Activated T-cell treated with anti-CD3 and anti-CD28 coated beads, Interleukin-2, amount 50 U/mL, for 24 hours (primary cell): ENCODE measurements around the gene FOXS1.

ENCODE experiments used
- DNase-seq: peaks from one replicate; pipeline ENCODE4 v3.0.0-alpha.2; 2020
- H3K27ac Mint-ChIP-seq: 2 replicates; pipeline ENCODE4 v1.8.0; 2020; ENCODE audit warnings: mild to moderate bottlenecking, mixed read lengths
- H3K27me3 Mint-ChIP-seq: 2 replicates; pipeline ENCODE4 v1.8.0; 2020; ENCODE audit warnings: mixed read lengths
- H3K36me3 Mint-ChIP-seq: 2 replicates; pipeline ENCODE4 v1.8.0; 2020; ENCODE audit warnings: low read depth, mixed read lengths
- H3K4me1 Mint-ChIP-seq: 2 replicates; pipeline ENCODE4 v1.8.0; 2020; ENCODE audit warnings: low read depth, mixed read lengths
- H3K4me3 Mint-ChIP-seq: 2 replicates; pipeline ENCODE4 v1.8.0; 2020; ENCODE audit warnings: mild to moderate bottlenecking, moderate library complexity, mixed read lengths
- H3K9me3 Mint-ChIP-seq: 2 replicates; pipeline ENCODE4 v1.8.0; 2020; ENCODE audit warnings: mixed read lengths

FOXS1 gene

GRCh38 chr20:31853481-31853880 is 8.1 kb upstream of the FOXS1 start:
- H3K36me3 Mint-ChIP-seq: no peaks in the 10 kb centered on the region
- H3K4me3 Mint-ChIP-seq: no peak overlapping the region
- no peaks in the 10 kb centered on the region for H3K4me1 Mint-ChIP-seq
- no peak for DNase-seq
- H3K9me3 Mint-ChIP-seq: no peaks in the 10 kb centered on the region
- H3K27me3 Mint-ChIP-seq: peaks cover 36% of the 10 kb centered on the region
- no peak overlapping the region for H3K27ac Mint-ChIP-seq

GRCh38 chr20:31851240-31851955 is 6.0 kb upstream of the FOXS1 start:
- H3K4me1 Mint-ChIP-seq: no peaks in the 10 kb centered on the region
- no peak overlapping the region for H3K4me3 Mint-ChIP-seq
- no peak overlapping the region for H3K27ac Mint-ChIP-seq
- no peak for DNase-seq
- peaks cover 36% of the 10 kb centered on the region for H3K27me3 Mint-ChIP-seq
- H3K9me3 Mint-ChIP-seq: no peaks in the 10 kb centered on the region
- no peaks in the 10 kb centered on the region for H3K36me3 Mint-ChIP-seq

GRCh38 chr20:31849306-31849930 is 4.0 kb upstream of the FOXS1 start:
- peaks cover 36% of the 10 kb centered on the region for H3K27me3 Mint-ChIP-seq
- H3K4me1 Mint-ChIP-seq: no peaks in the 10 kb centered on the region
- H3K36me3 Mint-ChIP-seq: no peaks in the 10 kb centered on the region
- no peak for DNase-seq
- no peak overlapping the region for H3K4me3 Mint-ChIP-seq
- H3K9me3 Mint-ChIP-seq: no peaks in the 10 kb centered on the region
- no peak overlapping the region for H3K27ac Mint-ChIP-seq

- Mint-ChIP-seq H3K4me3 (no peak overlapping the region), H3K4me1 (no peaks in the 10 kb centered on the region), H3K9me3 (no peaks in the 10 kb centered on the region), H3K27me3 (peaks cover 36% of the 10 kb centered on the region), H3K36me3 (no peaks in the 10 kb centered on the region), H3K27ac (no peak overlapping the region)
- no peak for DNase-seq
Measured at GRCh38 chr20:31848088-31848999, 2.9 kb upstream of the FOXS1 start.

GRCh38 chr20:31846793-31847138 is 1.4 kb upstream of the FOXS1 start:
- no peaks in the 10 kb centered on the region for H3K4me1 Mint-ChIP-seq
- peaks cover 32% of the 10 kb centered on the region for H3K27me3 Mint-ChIP-seq
- no peak overlapping the region for H3K27ac Mint-ChIP-seq
- no peaks in the 10 kb centered on the region for H3K36me3 Mint-ChIP-seq
- H3K4me3 Mint-ChIP-seq: no peak overlapping the region
- no peak for DNase-seq
- H3K9me3 Mint-ChIP-seq: no peaks in the 10 kb centered on the region

- no peaks in the 10 kb centered on the region for H3K4me1 Mint-ChIP-seq
- no peak overlapping the region for H3K4me3 Mint-ChIP-seq
- no peak overlapping the region for H3K27ac Mint-ChIP-seq
- H3K36me3 Mint-ChIP-seq: no peaks in the 10 kb centered on the region
- no peaks in the 10 kb centered on the region for H3K9me3 Mint-ChIP-seq
- no peak for DNase-seq
- peaks cover 14% of the 10 kb centered on the region for H3K27me3 Mint-ChIP-seq
Measured at GRCh38 chr20:31844737-31845299, 586 bp downstream of the FOXS1 start.

- H3K4me3 Mint-ChIP-seq: no peak overlapping the region
- H3K27ac Mint-ChIP-seq: no peak overlapping the region
- no peak for DNase-seq
- no peaks in the 10 kb centered on the region for H3K36me3 Mint-ChIP-seq
- no peaks in the 10 kb centered on the region for H3K9me3 Mint-ChIP-seq
- H3K27me3 Mint-ChIP-seq: peaks cover 8% of the 10 kb centered on the region
- H3K4me1 Mint-ChIP-seq: no peaks in the 10 kb centered on the region
Measured at GRCh38 chr20:31843881-31844280, 1.5 kb downstream of the FOXS1 start.

- no peak for DNase-seq
- no peak overlapping the region for H3K27ac Mint-ChIP-seq
Measured at GRCh38 chr20:31843288-31843687, 2.1 kb downstream of the FOXS1 start.

GRCh38 chr20:31842471-31843157 is 2.8 kb downstream of the FOXS1 start:
- no peaks in the 10 kb centered on the region for H3K36me3 Mint-ChIP-seq
- H3K4me1 Mint-ChIP-seq: no peaks in the 10 kb centered on the region
- no peaks in the 10 kb centered on the region for H3K9me3 Mint-ChIP-seq
- H3K27me3 Mint-ChIP-seq: peaks cover 2% of the 10 kb centered on the region
- no peak overlapping the region for H3K27ac Mint-ChIP-seq
- no peak for DNase-seq
- H3K4me3 Mint-ChIP-seq: no peak overlapping the region

More at GRCh38 chr20:31843288-31843687, 2.1 kb downstream of the FOXS1 start:
- Mint-ChIP-seq H3K36me3 (no peaks in the 10 kb centered on the region), H3K27me3 (peaks cover 2% of the 10 kb centered on the region), H3K4me1 (no peaks in the 10 kb centered on the region), H3K4me3 (no peak overlapping the region), H3K9me3 (no peaks in the 10 kb centered on the region)

GRCh38 chr20:31841928-31842327 is 3.5 kb downstream of the FOXS1 start:
- no peak for DNase-seq
- Mint-ChIP-seq H3K4me3 (no peak overlapping the region), H3K4me1 (no peaks in the 10 kb centered on the region), H3K27me3 (peaks cover 2% of the 10 kb centered on the region), H3K36me3 (no peaks in the 10 kb centered on the region), H3K27ac (no peak overlapping the region), H3K9me3 (no peaks in the 10 kb centered on the region)

- Mint-ChIP-seq H3K27me3 (no peaks in the 10 kb centered on the region), H3K4me1 (peaks cover 3% of the 10 kb centered on the region), H3K27ac (no peak overlapping the region), H3K4me3 (no peak overlapping the region), H3K9me3 (no peaks in the 10 kb centered on the region), H3K36me3 (no peaks in the 10 kb centered on the region)
- no peak for DNase-seq
Measured at GRCh38 chr20:31840906-31841816, 4.2 kb downstream of the FOXS1 start.

- Mint-ChIP-seq H3K4me1 (peaks cover 7% of the 10 kb centered on the region), H3K9me3 (no peaks in the 10 kb centered on the region), H3K36me3 (no peaks in the 10 kb centered on the region), H3K27ac (no peak overlapping the region), H3K27me3 (no peaks in the 10 kb centered on the region), H3K4me3 (no peak overlapping the region)
- DNase-seq: no peak
Measured at GRCh38 chr20:31839782-31840487, 5.5 kb downstream of the FOXS1 start.
